ENCODE measurements around the gene CSAD.
A peak's percentile ranks its signal among the peaks of the same experiment; 100 is the strongest.

DNA sequence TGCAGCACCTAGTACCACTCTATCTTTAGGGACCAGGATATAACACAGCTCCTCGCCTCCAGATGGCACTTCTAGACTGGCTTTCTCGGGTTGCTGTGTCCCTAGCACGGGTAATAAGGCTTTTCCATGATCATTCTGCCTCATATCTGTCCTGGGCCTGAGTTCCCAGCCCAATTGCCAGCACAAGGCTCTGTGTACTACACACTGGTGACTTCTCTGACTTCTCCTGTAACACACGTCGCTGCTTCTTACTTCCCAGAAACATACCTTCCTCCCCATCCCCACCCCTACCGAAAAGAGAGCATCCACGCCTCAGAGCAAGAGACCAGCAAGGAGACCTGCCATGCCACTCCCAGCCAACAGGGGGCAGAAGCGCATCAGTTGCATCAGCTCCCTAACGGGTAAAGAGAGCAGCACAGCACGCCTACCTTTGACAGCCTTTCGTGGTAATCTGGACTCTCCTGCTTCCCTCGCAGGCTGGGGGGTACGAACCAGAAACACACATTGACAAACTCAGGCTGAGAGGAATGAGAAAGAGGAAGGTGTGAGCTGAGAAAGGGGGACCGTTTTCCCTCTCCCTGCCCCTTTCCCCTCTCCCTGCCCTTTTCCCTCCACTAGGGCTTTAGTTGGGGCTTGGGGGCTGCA lies 21.4 kb downstream of the CSAD start:
- TF ChIP-seq CTCF (IDR thresholded peaks at IDR 0.05; ENCODE audit: extremely low read depth in 1 of 2, insufficient read depth in 1 of 2, low read depth in 1 of 2, low read length in 2 of 2), result peak; percentile 98 to 99
- no peak for TF ChIP-seq EZH2 (IDR thresholded peaks at IDR 0.05; ENCODE audit: borderline replicate concordance, low read depth, low read length, severe bottlenecking)
- no peak for TF ChIP-seq POLR2A (IDR thresholded peaks at IDR 0.05; ENCODE audit: low read depth, low read length)
- TF ChIP-seq POLR2AphosphoS5 (IDR thresholded peaks at IDR 0.05; ENCODE audit: insufficient read depth, low read depth, low read length), result no peak
- no peak for TF ChIP-seq GATA2 (IDR thresholded peaks at IDR 0.05; ENCODE audit: insufficient read depth, insufficient read length, low read depth, low read length)
- TF ChIP-seq JUN (IDR thresholded peaks at IDR 0.05; ENCODE audit: borderline replicate concordance, insufficient read depth, insufficient read length, low read depth), result no peak
- TF ChIP-seq MYC (IDR thresholded peaks at IDR 0.05; ENCODE audit: low read depth, low read length), result no peak
- TF ChIP-seq, protein P1, sequence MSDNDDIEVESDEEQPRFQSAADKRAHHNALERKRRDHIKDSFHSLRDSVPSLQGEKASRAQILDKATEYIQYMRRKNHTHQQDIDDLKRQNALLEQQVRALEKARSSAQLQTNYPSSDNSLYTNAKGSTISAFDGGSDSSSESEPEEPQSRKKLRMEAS (IDR thresholded peaks at IDR 0.05; ENCODE audit: insufficient read depth, insufficient read length), result no peak

Measured in endothelial cell of umbilical vein (primary cell).